ENCODE results near the gene PDE7B. TPM values are rescaled to one million over a fixed set of nuclear protein-coding genes. Genes with fewer than 3 reads are reported as not detected.

Gene PDE7B
- total and polyA plus RNA-seq, 9 of the 15 experiments (the other 6 are each of a cell fraction or from before 2014, with no cell fraction given), result 0.01 TPM; not detected in 8

DNA sequence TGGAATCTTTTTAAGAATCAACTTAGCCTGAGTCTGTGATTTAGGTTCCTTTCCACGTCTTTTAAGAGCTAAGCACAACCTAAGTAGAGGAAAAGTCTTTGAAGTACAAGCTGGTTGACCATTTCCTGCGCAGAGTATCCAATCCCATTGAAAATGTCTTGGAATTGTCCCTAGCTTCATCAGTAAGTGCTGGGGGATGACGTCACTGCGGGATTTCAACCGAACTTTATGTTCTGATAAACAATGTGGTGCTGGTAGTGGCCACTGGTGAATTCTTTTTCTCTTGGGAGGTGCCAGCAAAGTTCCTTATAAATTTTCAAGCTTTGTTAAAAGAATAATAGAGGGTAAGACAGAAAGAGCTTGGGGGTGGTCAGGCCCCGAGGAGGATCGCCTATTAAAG, 69.2 kb downstream of the PDE7B start:
- H3K9me1 ChIP-seq (ENCODE audit: control insufficient read depth, insufficient read depth, low read length), result no peaks in the 10 kb centered on the region
- no peak overlapping the region for H3K4me2 ChIP-seq (ENCODE audit: insufficient read depth, low read length)
- no peaks in the 10 kb centered on the region for H4K20me1 ChIP-seq (replicated peaks; ENCODE audit: control insufficient read depth, insufficient read depth, low read length)
- no peak for ATAC-seq
- H3K4me1 ChIP-seq (replicated peaks in 1 of 2; ENCODE audit: control insufficient read depth in 2 of 2, insufficient read depth in 2 of 2, low read length in 2 of 2), result no peaks in the 10 kb centered on the region
- H2AFZ ChIP-seq (ENCODE audit: low read depth, low read length), result no peak overlapping the region
- H3K36me3 ChIP-seq (ENCODE audit: control insufficient read depth, insufficient read depth, low read length), result no peaks in the 10 kb centered on the region
- FAIRE-seq, result no peak
- ChIA-PET POLR2A (no interaction called here), CTCF (ENCODE audit: low intra/inter-chr PET ratio) (no interaction called here)
- no peak overlapping the region for H3K27ac ChIP-seq (ENCODE audit: extremely low read depth, low read depth, low read length)
- in situ Hi-C loops (cut with MboI) (no loop called here), intact Hi-C loops (cut with micrococcal nuclease) (no loop called here)
- 0% methylated on average over 7 of the region's 7 CpGs for WGBS (ENCODE audit: insufficient coverage, low coverage, missing lambda C conversion rate)
- no peaks in the 10 kb centered on the region for H3K27me3 ChIP-seq (ENCODE audit: control insufficient read depth in 2 of 2, insufficient read depth in 2 of 2, low read length in 2 of 2)
- no TSS peak for BruUV-seq (replicated peaks)
- H3K9ac ChIP-seq (ENCODE audit: insufficient read depth in 1 of 2, low read depth in 2 of 2, low read length in 2 of 2), result no peak overlapping the region
- H3K4me3 ChIP-seq, result no peak overlapping the region
- no peaks in the 10 kb centered on the region for H3K9me3 ChIP-seq (replicated peaks; ENCODE audit: control insufficient read depth, insufficient read depth, low read depth, low read length)
- no peaks in the 10 kb centered on the region for H3K79me2 ChIP-seq (ENCODE audit: control insufficient read depth, insufficient read depth, low read length)
- no peak for DNase-seq (ENCODE audit: extremely low read depth in 1 of 4, low spot score in 3 of 4)
- peak; percentile 28; the same call in 1 of the 2 replicates for TF ChIP-seq JUND (IDR thresholded peaks at IDR 0.05; ENCODE audit: borderline replicate concordance, low read depth, low read length)
- TF ChIP-seq JUND (tag; IDR thresholded peaks at IDR 0.05; ENCODE audit: borderline replicate concordance, low read depth, low read length), result peak; percentile 26; the same call in 1 of the 3 replicates
- no peak for TF ChIP-seq NFE2L1 (tag; IDR thresholded peaks at IDR 0.05; ENCODE audit: borderline replicate concordance, low read depth)
- no peak for TF ChIP-seq POU5F1 (IDR thresholded peaks at IDR 0.05; ENCODE audit: borderline replicate concordance, low read depth, low read length, partially characterized antibody)
- TF ChIP-seq ETV6 (IDR thresholded peaks at IDR 0.05; ENCODE audit: borderline replicate concordance in 1 of 2, low read depth in 2 of 2, low read length in 1 of 2), result no peak
- TF ChIP-seq ETV6 (CRISPR knock-in tag; IDR thresholded peaks at IDR 0.05; ENCODE audit: borderline replicate concordance), result no peak
- TF ChIP-seq, protein P1, sequence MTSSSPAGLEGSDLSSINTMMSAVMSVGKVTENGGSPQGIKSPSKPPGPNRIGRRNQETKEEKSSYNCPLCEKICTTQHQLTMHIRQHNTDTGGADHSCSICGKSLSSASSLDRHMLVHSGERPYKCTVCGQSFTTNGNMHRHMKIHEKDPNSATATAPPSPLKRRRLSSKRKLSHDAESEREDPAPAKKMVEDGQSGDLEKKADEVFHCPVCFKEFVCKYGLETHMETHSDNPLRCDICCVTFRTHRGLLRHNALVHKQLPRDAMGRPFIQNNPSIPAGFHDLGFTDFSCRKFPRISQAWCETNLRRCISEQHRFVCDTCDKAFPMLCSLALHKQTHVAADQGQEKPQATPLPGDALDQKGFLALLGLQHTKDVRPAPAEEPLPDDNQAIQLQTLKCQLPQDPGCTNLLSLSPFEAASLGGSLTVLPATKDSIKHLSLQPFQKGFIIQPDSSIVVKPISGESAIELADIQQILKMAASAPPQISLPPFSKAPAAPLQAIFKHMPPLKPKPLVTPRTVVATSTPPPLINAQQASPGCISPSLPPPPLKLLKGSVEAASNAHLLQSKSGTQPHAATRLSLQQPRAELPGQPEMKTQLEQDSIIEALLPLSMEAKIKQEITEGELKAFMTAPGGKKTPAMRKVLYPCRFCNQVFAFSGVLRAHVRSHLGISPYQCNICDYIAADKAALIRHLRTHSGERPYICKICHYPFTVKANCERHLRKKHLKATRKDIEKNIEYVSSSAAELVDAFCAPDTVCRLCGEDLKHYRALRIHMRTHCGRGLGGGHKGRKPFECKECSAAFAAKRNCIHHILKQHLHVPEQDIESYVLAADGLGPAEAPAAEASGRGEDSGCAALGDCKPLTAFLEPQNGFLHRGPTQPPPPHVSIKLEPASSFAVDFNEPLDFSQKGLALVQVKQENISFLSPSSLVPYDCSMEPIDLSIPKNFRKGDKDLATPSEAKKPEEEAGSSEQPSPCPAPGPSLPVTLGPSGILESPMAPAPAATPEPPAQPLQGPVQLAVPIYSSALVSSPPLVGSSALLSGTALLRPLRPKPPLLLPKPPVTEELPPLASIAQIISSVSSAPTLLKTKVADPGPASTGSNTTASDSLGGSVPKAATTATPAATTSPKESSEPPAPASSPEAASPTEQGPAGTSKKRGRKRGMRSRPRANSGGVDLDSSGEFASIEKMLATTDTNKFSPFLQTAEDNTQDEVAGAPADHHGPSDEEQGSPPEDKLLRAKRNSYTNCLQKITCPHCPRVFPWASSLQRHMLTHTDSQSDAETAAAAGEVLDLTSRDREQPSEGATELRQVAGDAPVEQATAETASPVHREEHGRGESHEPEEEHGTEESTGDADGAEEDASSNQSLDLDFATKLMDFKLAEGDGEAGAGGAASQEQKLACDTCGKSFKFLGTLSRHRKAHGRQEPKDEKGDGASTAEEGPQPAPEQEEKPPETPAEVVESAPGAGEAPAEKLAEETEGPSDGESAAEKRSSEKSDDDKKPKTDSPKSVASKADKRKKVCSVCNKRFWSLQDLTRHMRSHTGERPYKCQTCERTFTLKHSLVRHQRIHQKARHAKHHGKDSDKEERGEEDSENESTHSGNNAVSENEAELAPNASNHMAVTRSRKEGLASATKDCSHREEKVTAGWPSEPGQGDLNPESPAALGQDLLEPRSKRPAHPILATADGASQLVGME (CRISPR knock-in tag; IDR thresholded peaks at IDR 0.05), result no peak
- TF ChIP-seq ARID2 (IDR thresholded peaks at IDR 0.05), result no peak
- TF ChIP-seq, protein P2, sequence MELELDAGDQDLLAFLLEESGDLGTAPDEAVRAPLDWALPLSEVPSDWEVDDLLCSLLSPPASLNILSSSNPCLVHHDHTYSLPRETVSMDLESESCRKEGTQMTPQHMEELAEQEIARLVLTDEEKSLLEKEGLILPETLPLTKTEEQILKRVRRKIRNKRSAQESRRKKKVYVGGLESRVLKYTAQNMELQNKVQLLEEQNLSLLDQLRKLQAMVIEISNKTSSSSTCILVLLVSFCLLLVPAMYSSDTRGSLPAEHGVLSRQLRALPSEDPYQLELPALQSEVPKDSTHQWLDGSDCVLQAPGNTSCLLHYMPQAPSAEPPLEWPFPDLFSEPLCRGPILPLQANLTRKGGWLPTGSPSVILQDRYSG (tag; conservative IDR thresholded peaks at IDR 0.05; ENCODE audit: low read depth), result no peak
- TF ChIP-seq, protein P3, sequence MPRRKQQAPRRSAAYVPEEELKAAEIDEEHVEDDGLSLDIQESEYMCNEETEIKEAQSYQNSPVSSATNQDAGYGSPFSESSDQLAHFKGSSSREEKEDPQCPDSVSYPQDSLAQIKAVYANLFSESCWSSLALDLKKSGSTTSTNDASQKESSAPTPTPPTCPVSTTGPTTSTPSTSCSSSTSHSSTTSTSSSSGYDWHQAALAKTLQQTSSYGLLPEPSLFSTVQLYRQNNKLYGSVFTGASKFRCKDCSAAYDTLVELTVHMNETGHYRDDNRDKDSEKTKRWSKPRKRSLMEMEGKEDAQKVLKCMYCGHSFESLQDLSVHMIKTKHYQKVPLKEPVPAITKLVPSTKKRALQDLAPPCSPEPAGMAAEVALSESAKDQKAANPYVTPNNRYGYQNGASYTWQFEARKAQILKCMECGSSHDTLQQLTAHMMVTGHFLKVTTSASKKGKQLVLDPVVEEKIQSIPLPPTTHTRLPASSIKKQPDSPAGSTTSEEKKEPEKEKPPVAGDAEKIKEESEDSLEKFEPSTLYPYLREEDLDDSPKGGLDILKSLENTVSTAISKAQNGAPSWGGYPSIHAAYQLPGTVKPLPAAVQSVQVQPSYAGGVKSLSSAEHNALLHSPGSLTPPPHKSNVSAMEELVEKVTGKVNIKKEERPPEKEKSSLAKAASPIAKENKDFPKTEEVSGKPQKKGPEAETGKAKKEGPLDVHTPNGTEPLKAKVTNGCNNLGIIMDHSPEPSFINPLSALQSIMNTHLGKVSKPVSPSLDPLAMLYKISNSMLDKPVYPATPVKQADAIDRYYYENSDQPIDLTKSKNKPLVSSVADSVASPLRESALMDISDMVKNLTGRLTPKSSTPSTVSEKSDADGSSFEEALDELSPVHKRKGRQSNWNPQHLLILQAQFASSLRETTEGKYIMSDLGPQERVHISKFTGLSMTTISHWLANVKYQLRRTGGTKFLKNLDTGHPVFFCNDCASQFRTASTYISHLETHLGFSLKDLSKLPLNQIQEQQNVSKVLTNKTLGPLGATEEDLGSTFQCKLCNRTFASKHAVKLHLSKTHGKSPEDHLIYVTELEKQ (CRISPR knock-in tag; IDR thresholded peaks at IDR 0.05), result no peak
